HG02970 (cell line): Measurements from ENCODE around the gene DSPP.
A peak's percentile ranks its signal among the peaks of the same experiment; 100 is the strongest.
"Not testable (repeated sequence)": the region's sequence is repeated elsewhere in the genome, so short reads cannot be mapped to it uniquely, and the experiment has no call there.

Experiments
- ATAC-seq: cut with Tn5 transposase; IDR thresholded peaks from one replicate; pipeline ENCODE4 v1.9.1; 2021; ENCODE audit warnings: mild to moderate bottlenecking, moderate library complexity, moderate number of reproducible peaks; ENCODE audit not compliant: unreplicated experiment, low FRiP score

The DSPP gene

GRCh38 chr4:87608229-87608628 lies at the start of gene DSPP:
Gene DSPP (plus strand): TSS chr4:87608529. CDS start chr4:87610909, 2,380 bp downstream.
- ATAC-seq: no peak

- ATAC-seq: peak; percentile 84
These were observed 49.1 kb upstream of the DSPP start for GRCh38 chr4:87559090-87559837.

GRCh38 chr4:87560802-87561201 lies 47.5 kb upstream of the DSPP start:
- no peak for ATAC-seq

- ATAC-seq: no peak
These were observed 42.6 kb upstream of the DSPP start for GRCh38 chr4:87565746-87566145.

- no peak for ATAC-seq
These were observed 42.1 kb upstream of the DSPP start for GRCh38 chr4:87566276-87566675.

GRCh38 chr4:87567191-87567590 lies 41.1 kb upstream of the DSPP start:
- ATAC-seq: no peak

- no peak for ATAC-seq
These were observed 38.0 kb upstream of the DSPP start for GRCh38 chr4:87570290-87570805.

- ATAC-seq: not testable (repeated sequence)
These were observed 34.0 kb upstream of the DSPP start for GRCh38 chr4:87574376-87574775.

GRCh38 chr4:87574996-87575395 lies 33.3 kb upstream of the DSPP start:
- ATAC-seq: no peak

GRCh38 chr4:87575408-87575807 lies 32.9 kb upstream of the DSPP start:
- ATAC-seq: no peak

GRCh38 chr4:87575983-87576382 lies 32.3 kb upstream of the DSPP start:
- ATAC-seq: no peak

- ATAC-seq: no peak
These were observed 28.9 kb upstream of the DSPP start for GRCh38 chr4:87579478-87579877.

- no peak for ATAC-seq
These were observed 28.3 kb upstream of the DSPP start for GRCh38 chr4:87580057-87580456.

- no peak for ATAC-seq
These were observed 24.0 kb upstream of the DSPP start for GRCh38 chr4:87584222-87584908.

GRCh38 chr4:87589531-87589930 lies 18.8 kb upstream of the DSPP start:
- ATAC-seq: no peak

- ATAC-seq: no peak
These were observed 16.2 kb upstream of the DSPP start for GRCh38 chr4:87592124-87592523.

- no peak for ATAC-seq
These were observed 7.0 kb upstream of the DSPP start for GRCh38 chr4:87601361-87601760.

GRCh38 chr4:87614292-87614890 lies 6.1 kb downstream of the DSPP start:
- ATAC-seq: no peak

GRCh38 chr4:87616268-87616667 lies 7.9 kb downstream of the DSPP start:
- ATAC-seq: no peak

- no peak for ATAC-seq
These were observed 11.8 kb downstream of the DSPP start for GRCh38 chr4:87620086-87620485.

GRCh38 chr4:87620491-87620890 lies 12.2 kb downstream of the DSPP start:
- ATAC-seq: no peak
